ENCODE data around the gene PYGM.

Gene PYGM

DNA sequence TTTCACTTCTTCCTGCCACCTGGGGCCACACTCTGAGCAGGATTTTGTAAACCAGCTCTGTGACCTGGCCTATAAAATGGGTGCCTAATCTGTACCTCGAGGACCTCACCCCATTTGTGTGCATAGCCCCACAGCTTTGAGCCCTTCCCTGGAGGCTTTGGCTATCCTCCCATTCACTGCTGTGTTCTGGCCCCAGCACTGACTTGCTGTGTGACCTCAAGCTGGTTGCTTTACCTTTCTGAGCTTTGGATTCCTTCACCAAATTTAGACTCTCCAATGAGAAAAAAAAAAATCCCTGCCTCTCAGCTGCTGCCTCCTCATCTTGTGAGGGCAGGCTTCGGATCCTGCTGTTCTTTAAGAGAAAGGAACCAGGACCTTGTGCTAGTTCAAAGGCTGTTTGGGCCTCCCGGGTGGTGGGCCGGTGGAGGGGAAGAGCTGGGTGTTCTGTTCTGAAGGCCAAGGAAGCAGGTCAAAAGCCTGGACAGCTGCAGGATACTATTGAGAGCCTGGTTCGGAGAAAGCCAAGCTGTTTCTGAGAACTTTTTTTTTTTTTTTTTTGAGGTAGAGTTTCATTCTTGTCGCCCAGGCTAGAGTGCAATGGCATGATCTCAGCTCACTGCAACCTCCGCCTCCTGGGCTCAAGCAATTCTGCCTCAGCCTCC, 1.1 kb upstream of the PYGM start:
- H3K36me3 ChIP-seq (replicated peaks in 1 of 2; ENCODE audit: control insufficient read depth in 2 of 2, insufficient read depth in 2 of 2, low read length in 2 of 2) = peaks cover 24 to 40% of the 10 kb centered on the region in 2 donors
- no peaks in the 10 kb centered on the region for H3K9me3 ChIP-seq (replicated peaks in 1 of 2; ENCODE audit: control insufficient read depth in 2 of 2, insufficient read depth in 1 of 2, low read depth in 1 of 2, low read length in 2 of 2)
- no peak overlapping the region for H2BK120ac ChIP-seq (ENCODE audit: low read depth, low read length)
- H3K4ac ChIP-seq (ENCODE audit: low read length) = no peak overlapping the region
- no peaks in the 10 kb centered on the region for H3K27me3 ChIP-seq (ENCODE audit: control insufficient read depth in 3 of 3, insufficient read depth in 3 of 3, low read depth in 1 of 3, low read length in 3 of 3)
- no peak overlapping the region for H3K9ac ChIP-seq (ENCODE audit: low read depth, low read length, poor library complexity)
- no peak overlapping the region for H3K23ac ChIP-seq (ENCODE audit: low read depth, low read length, poor library complexity)
- peaks cover 43 to 62% of the 10 kb centered on the region in 2 donors for H3K4me1 ChIP-seq (ENCODE audit: control insufficient read depth in 2 of 2, insufficient read depth in 1 of 2, low read depth in 1 of 2, low read length in 2 of 2)
- no peak overlapping the region for H3K4me3 ChIP-seq (ENCODE audit: low read length in 2 of 2)
- H4K8ac ChIP-seq (ENCODE audit: low read depth, low read length) = no peak overlapping the region
- no peak overlapping the region for H2AFZ ChIP-seq (ENCODE audit: low read length)
- H2BK15ac ChIP-seq (ENCODE audit: low read length) = no peak overlapping the region
- no CpG with 5 or more reads among the region's 7 CpGs for WGBS, 2 donors (ENCODE audit: extremely low coverage in 2 of 2, insufficient read length in 2 of 2, insufficient replicate concordance in 1 of 2)
- peak overlapping the region; percentile 31 for H3K27ac ChIP-seq (replicated peaks; ENCODE audit: low read length)
- H3K18ac ChIP-seq (ENCODE audit: low read length) = peak overlapping the region; percentile 65
- H2BK12ac ChIP-seq (ENCODE audit: low read length) = no peak overlapping the region
- H4K91ac ChIP-seq (ENCODE audit: low read depth, low read length, poor library complexity) = no peak overlapping the region
- H2BK5ac ChIP-seq (ENCODE audit: low read length) = no peak overlapping the region
- no peak overlapping the region for H3K14ac ChIP-seq (ENCODE audit: low read length)
- no peak overlapping the region for H3K4me2 ChIP-seq (ENCODE audit: insufficient read depth, low read length, poor library complexity, severe bottlenecking)
- no peak overlapping the region for H2AK5ac ChIP-seq (ENCODE audit: low read depth, low read length)
- H3K79me1 ChIP-seq (ENCODE audit: low read depth, low read length) = peaks cover 3% of the 10 kb centered on the region
- DNase-seq (ENCODE audit: low spot score) = no peak

- Histone ChIP-seq H3K14ac (ENCODE audit: low read length) (no peak overlapping the region), H4K8ac (ENCODE audit: low read depth, low read length) (no peak overlapping the region), H3K27me3 (ENCODE audit: control insufficient read depth in 3 of 3, insufficient read depth in 3 of 3, low read depth in 1 of 3, low read length in 3 of 3) (no peaks in the 10 kb centered on the region), H3K9ac (ENCODE audit: low read depth, low read length, poor library complexity) (peak overlapping the region; percentile 70), H2BK15ac (ENCODE audit: low read length) (peak overlapping the region; percentile 95), H2BK5ac (ENCODE audit: low read length) (peak overlapping the region; percentile 77), H3K36me3 (replicated peaks in 1 of 2; ENCODE audit: control insufficient read depth in 2 of 2, insufficient read depth in 2 of 2, low read length in 2 of 2) (peaks cover 13 to 23% of the 10 kb centered on the region in 2 donors), H3K18ac (ENCODE audit: low read length) (peak overlapping the region; percentile 93), H3K79me1 (ENCODE audit: low read depth, low read length) (peaks cover 2% of the 10 kb centered on the region), H3K23ac (ENCODE audit: low read depth, low read length, poor library complexity) (peak overlapping the region; percentile 77), H2BK12ac (ENCODE audit: low read length) (no peak overlapping the region), H3K4me1 (ENCODE audit: control insufficient read depth in 2 of 2, insufficient read depth in 1 of 2, low read depth in 1 of 2, low read length in 2 of 2) (peaks cover 36 to 53% of the 10 kb centered on the region in 2 donors), H3K4me2 (ENCODE audit: insufficient read depth, low read length, poor library complexity, severe bottlenecking) (no peak overlapping the region), H2AFZ (ENCODE audit: low read length) (peak overlapping the region; percentile 61), H3K27ac (replicated peaks; ENCODE audit: low read length) (peak overlapping the region; percentile 52), H2BK120ac (ENCODE audit: low read depth, low read length) (peak overlapping the region; percentile 27), H3K4me3 (ENCODE audit: low read length in 2 of 2) (no peak overlapping the region), H3K9me3 (replicated peaks in 1 of 2; ENCODE audit: control insufficient read depth in 2 of 2, insufficient read depth in 1 of 2, low read depth in 1 of 2, low read length in 2 of 2) (no peaks in the 10 kb centered on the region), H2AK5ac (ENCODE audit: low read depth, low read length) (peak overlapping the region; percentile 87), H4K91ac (ENCODE audit: low read depth, low read length, poor library complexity) (peak overlapping the region; percentile 90), H3K4ac (ENCODE audit: low read length) (no peak overlapping the region)
- DNase-seq (ENCODE audit: low spot score) = no peak
- no CpG with 5 or more reads among the region's 21 CpGs for WGBS, 2 donors (ENCODE audit: extremely low coverage in 2 of 2, insufficient read length in 2 of 2, insufficient replicate concordance in 1 of 2)
Measured at GRCh38 chr11:64759131-64759721, 548 bp downstream of the PYGM start.

GRCh38 chr11:64758330-64759079, 1.3 kb downstream of the PYGM start:
- H2AK5ac ChIP-seq (ENCODE audit: low read depth, low read length) = peak overlapping the region; percentile 48
- no peak overlapping the region for H3K4ac ChIP-seq (ENCODE audit: low read length)
- H3K79me1 ChIP-seq (ENCODE audit: low read depth, low read length) = peaks cover 4% of the 10 kb centered on the region
- H3K27ac ChIP-seq (replicated peaks; ENCODE audit: low read length) = no peak overlapping the region
- H2BK12ac ChIP-seq (ENCODE audit: low read length) = no peak overlapping the region
- DNase-seq (ENCODE audit: low spot score) = no peak
- H2BK120ac ChIP-seq (ENCODE audit: low read depth, low read length) = no peak overlapping the region
- no peak overlapping the region for H3K4me2 ChIP-seq (ENCODE audit: insufficient read depth, low read length, poor library complexity, severe bottlenecking)
- H2BK5ac ChIP-seq (ENCODE audit: low read length) = peak overlapping the region; percentile 77
- no peak overlapping the region for H2BK15ac ChIP-seq (ENCODE audit: low read length)
- no peak overlapping the region for H2AFZ ChIP-seq (ENCODE audit: low read length)
- peak overlapping the region; percentile 56 for H3K23ac ChIP-seq (ENCODE audit: low read depth, low read length, poor library complexity)
- no peaks in the 10 kb centered on the region for H3K9me3 ChIP-seq (replicated peaks in 1 of 2; ENCODE audit: control insufficient read depth in 2 of 2, insufficient read depth in 1 of 2, low read depth in 1 of 2, low read length in 2 of 2)
- H3K9ac ChIP-seq (ENCODE audit: low read depth, low read length, poor library complexity) = peak overlapping the region; percentile 51
- no CpG with 5 or more reads among the region's 15 CpGs for WGBS, 2 donors (ENCODE audit: extremely low coverage in 2 of 2, insufficient read length in 2 of 2, insufficient replicate concordance in 1 of 2)
- no peaks in the 10 kb centered on the region for H3K27me3 ChIP-seq (ENCODE audit: control insufficient read depth in 3 of 3, insufficient read depth in 3 of 3, low read depth in 1 of 3, low read length in 3 of 3)
- no peak overlapping the region for H4K8ac ChIP-seq (ENCODE audit: low read depth, low read length)
- H3K4me3 ChIP-seq (ENCODE audit: low read length in 2 of 2) = no peak overlapping the region
- peaks cover 8 to 16% of the 10 kb centered on the region in 2 donors for H3K36me3 ChIP-seq (replicated peaks in 1 of 2; ENCODE audit: control insufficient read depth in 2 of 2, insufficient read depth in 2 of 2, low read length in 2 of 2)
- H3K4me1 ChIP-seq (ENCODE audit: control insufficient read depth in 2 of 2, insufficient read depth in 1 of 2, low read depth in 1 of 2, low read length in 2 of 2) = peaks cover 31 to 46% of the 10 kb centered on the region in 2 donors
- peak overlapping the region; percentile 35 for H3K18ac ChIP-seq (ENCODE audit: low read length)
- H4K91ac ChIP-seq (ENCODE audit: low read depth, low read length, poor library complexity) = no peak overlapping the region
- H3K14ac ChIP-seq (ENCODE audit: low read length) = no peak overlapping the region
